MCF 10A (cell line): ENCODE data around the gene CRTC2. TPM values are rescaled to one million over a fixed set of nuclear protein-coding genes. Genes with fewer than 3 reads are reported as not detected.

Experiments
- BruUV-seq: library from RNA; stranded (reverse); fragments of 400-500 nt; replicated peaks from 2 replicates; lab custom pipeline; 2021; lab: Mats Ljungman, UMichigan
- CTCF ChIA-PET: fragments of 300-600 bp; sonication (Branson Sonifier 250); formaldehyde crosslinking; extraction: SDS; loops from one replicate; lab custom pipeline; 2021; ENCODE audit warnings: antibody characterized with exemption, inconsistent platforms; lab: Yijun Ruan, JAX
- POLR2A ChIA-PET: fragments of 300-600, 350-650 bp; sonication (Branson Sonifier 250); formaldehyde crosslinking; extraction: SDS; loops from one replicate; lab custom pipeline; 2020; ENCODE audit warnings: antibody characterized with exemption, inconsistent platforms; lab: Yijun Ruan, JAX
- DNase-seq: peaks from one replicate; pipeline ENCODE4 v3.0.0-alpha.2; 2018; ENCODE audit not compliant: unreplicated experiment
- H3K27ac Mint-ChIP-seq: one replicate; pipeline ENCODE4 v1.8.0; 2022; ENCODE audit warnings: mild to moderate bottlenecking, low read depth, mixed read lengths; ENCODE audit not compliant: unreplicated experiment
- H3K27me3 Mint-ChIP-seq: one replicate; pipeline ENCODE4 v1.8.0; 2022; ENCODE audit warnings: mixed read lengths; ENCODE audit not compliant: insufficient read depth, unreplicated experiment
- H3K36me3 Mint-ChIP-seq: one replicate; pipeline ENCODE4 v1.8.0; 2022; ENCODE audit warnings: mild to moderate bottlenecking, moderate library complexity, mixed read lengths; ENCODE audit not compliant: insufficient read depth, unreplicated experiment
- H3K4me1 Mint-ChIP-seq: one replicate; pipeline ENCODE4 v1.8.0; 2022; ENCODE audit warnings: mixed read lengths; ENCODE audit not compliant: insufficient read depth, unreplicated experiment
- H3K4me3 Mint-ChIP-seq: one replicate; pipeline ENCODE4 v1.8.0; 2022; ENCODE audit warnings: mild to moderate bottlenecking, moderate library complexity, mixed read lengths; ENCODE audit not compliant: unreplicated experiment
- H3K9me3 Mint-ChIP-seq: one replicate; pipeline ENCODE4 v1.8.0; 2022; ENCODE audit warnings: mixed read lengths; ENCODE audit not compliant: unreplicated experiment
- intact Hi-C: fragments of 100-400 bp; cut with micrococcal nuclease; formaldehyde crosslinking; loops from 2 replicates; pipeline ENCODE4 v1.14.1; 2022
- total RNA-seq: library from RNA; stranded (reverse); gene quantifications from 2 replicates; pipeline ENCODE4 v1.2.3, GENCODE V29; 2022
- TF ChIP-seq, protein P1 (sequence below): fragments of 200-600 bp; IDR thresholded peaks from one replicate; pipeline ENCODE4 v1.8.0; 2022; ENCODE audit warnings: antibody characterized with exemption, mild to moderate bottlenecking; ENCODE audit not compliant: unreplicated experiment

The CRTC2 gene
- total RNA-seq, 1 experiment from 2014 or later: 47.0 TPM

DNA sequence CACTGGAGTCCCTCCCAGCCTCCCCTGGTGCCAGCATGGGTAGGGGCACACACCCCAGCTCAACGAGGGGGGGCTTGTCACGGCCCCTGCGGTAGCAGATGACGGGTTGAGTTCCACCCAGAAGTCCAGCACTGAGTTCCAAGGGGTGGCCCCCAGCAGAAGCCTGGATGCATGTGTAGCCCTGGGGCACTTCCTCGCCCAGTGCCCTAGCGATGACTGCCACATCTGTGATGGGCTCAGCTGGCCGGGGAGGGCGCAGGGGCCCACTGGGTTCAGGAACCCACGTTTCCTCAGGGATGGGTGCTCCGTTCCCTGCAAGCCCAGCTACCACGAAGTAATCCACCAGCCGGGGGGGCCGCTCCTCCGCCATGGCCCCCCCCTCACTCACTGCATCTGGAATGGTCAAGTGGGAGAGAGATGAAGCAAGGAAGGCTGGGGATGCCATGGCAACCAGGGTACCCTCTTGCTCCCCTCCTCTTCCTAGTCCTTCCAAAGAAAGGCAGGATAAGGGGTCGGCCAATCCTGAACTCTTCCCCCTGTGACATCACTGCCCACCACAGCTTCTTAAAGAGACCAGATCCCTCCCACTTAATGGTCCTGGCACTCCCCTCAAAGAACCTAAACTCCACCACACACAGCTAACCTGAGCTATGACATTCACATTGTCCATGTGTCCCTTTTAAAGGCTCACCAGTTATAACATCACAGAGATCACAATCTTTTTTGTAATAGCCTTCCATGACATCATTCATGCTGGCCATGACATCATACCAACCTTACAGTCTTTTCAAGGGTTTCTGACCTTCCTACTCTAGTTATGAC is 14.2 kb downstream of the CRTC2 start:
- Mint-ChIP-seq H3K27ac (peak overlapping the region; percentile 88), H3K27me3 (no peaks in the 10 kb centered on the region), H3K36me3 (peaks cover 43% of the 10 kb centered on the region), H3K9me3 (no peaks in the 10 kb centered on the region), H3K4me1 (peaks cover 21% of the 10 kb centered on the region), H3K4me3 (peak overlapping the region; percentile 90)
- ChIA-PET CTCF (interaction anchor here (0.6 to 5.6 kb wide), 18 partner anchors 14 to 433 kb away, joined by 3 to 60 read pairs (median 4); partner anchors contain the start of genes CRTC2, GATAD2B, JTB and SLC39A1), POLR2A (interaction anchor here (0.6 to 16.7 kb wide), 11 partner anchors 9 to 272 kb away, joined by 3 to 430 read pairs (median 7); partner anchors contain the start of genes CREB3L4, CRTC2, GATAD2B and JTB)
- TF ChIP-seq, protein P1, sequence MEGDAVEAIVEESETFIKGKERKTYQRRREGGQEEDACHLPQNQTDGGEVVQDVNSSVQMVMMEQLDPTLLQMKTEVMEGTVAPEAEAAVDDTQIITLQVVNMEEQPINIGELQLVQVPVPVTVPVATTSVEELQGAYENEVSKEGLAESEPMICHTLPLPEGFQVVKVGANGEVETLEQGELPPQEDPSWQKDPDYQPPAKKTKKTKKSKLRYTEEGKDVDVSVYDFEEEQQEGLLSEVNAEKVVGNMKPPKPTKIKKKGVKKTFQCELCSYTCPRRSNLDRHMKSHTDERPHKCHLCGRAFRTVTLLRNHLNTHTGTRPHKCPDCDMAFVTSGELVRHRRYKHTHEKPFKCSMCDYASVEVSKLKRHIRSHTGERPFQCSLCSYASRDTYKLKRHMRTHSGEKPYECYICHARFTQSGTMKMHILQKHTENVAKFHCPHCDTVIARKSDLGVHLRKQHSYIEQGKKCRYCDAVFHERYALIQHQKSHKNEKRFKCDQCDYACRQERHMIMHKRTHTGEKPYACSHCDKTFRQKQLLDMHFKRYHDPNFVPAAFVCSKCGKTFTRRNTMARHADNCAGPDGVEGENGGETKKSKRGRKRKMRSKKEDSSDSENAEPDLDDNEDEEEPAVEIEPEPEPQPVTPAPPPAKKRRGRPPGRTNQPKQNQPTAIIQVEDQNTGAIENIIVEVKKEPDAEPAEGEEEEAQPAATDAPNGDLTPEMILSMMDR: no peak
- intact Hi-C loops: no loop called here
- DNase-seq: no peak
- BruUV-seq: no TSS peak

DNA sequence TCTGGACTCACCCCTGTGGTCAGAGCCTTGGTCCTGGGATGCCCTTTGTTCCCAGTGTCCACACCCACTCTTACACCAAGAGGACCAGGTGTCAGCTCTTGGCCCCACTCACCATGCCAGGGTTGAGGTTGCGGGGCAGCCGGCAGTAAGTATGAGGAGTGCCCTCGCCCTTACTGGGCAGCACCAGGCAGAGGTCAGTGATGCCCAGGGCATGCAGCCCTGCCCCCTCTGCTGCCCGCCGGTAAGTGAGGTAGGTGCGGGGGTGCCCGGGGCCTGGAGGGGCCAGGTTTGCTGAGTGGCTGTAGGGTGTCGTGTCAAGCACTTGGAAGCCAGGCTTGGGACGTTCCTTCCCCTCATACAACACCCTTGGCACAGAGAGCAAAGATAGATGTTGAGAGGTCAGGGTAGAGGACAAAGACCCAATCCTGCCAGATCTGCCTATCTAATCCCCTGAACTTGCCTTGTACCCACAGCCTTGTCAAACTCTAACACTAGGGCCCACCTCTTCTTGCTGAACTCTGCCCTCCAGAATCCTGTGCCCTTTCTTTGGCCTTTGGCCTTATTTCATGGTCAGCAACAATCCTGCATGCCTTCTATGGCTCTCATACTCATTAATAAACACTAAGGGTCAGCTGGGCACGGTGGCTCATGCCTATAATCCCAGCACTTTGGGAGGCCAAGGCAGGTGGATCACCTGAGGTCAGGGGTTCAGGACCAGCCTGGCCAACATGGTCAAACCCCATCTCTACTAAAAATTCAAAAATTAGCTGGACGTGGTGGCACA is 15.5 kb downstream of the CRTC2 start:
- peaks cover 21% of the 10 kb centered on the region for H3K4me1 Mint-ChIP-seq
- TF ChIP-seq, protein P1: no peak
- H3K36me3 Mint-ChIP-seq: peaks cover 43% of the 10 kb centered on the region
- ChIA-PET POLR2A (interaction anchor here (0.9 to 4.4 kb wide), 2 partner anchors 20 to 111 kb away, joined by 3 to 117 read pairs; partner anchors contain the start of gene GATAD2B), CTCF (interaction anchor here (0.6 to 2.7 kb wide), 4 partner anchors 24 to 146 kb away, joined by 3 to 21 read pairs (median 4); partner anchors contain the start of gene RAB13)
- DNase-seq: no peak
- H3K27me3 Mint-ChIP-seq: no peaks in the 10 kb centered on the region
- no peak overlapping the region for H3K4me3 Mint-ChIP-seq
- H3K27ac Mint-ChIP-seq: no peak overlapping the region
- intact Hi-C loops: no loop called here
- BruUV-seq: no TSS peak
- H3K9me3 Mint-ChIP-seq: no peaks in the 10 kb centered on the region

- H3K4me3 Mint-ChIP-seq: no peak overlapping the region
- ChIA-PET POLR2A (no interaction called here), CTCF (no interaction called here)
- H3K27me3 Mint-ChIP-seq: no peaks in the 10 kb centered on the region
- H3K9me3 Mint-ChIP-seq: no peaks in the 10 kb centered on the region
- BruUV-seq: no TSS peak
- intact Hi-C loops: no loop called here
- H3K4me1 Mint-ChIP-seq: peaks cover 20% of the 10 kb centered on the region
- H3K36me3 Mint-ChIP-seq: peaks cover 48% of the 10 kb centered on the region
- TF ChIP-seq, protein P1: no peak
- no peak overlapping the region for H3K27ac Mint-ChIP-seq
- DNase-seq: no peak
Observed at GRCh38 chr1:153941826-153942725, 16.3 kb downstream of the CRTC2 start.
